Prostate gland (tissue), 2 donors: ENCODE measurements around the gene ADAP1.

Source experiments
- POLR2AphosphoS5 ChIP-seq: sonication (generic); formaldehyde crosslinking; IDR thresholded peaks from one replicate; pipeline ENCODE4 v1.6.1; 2017; ENCODE audit warnings: antibody characterized with exemption
- TF ChIP-seq, protein P1 (sequence below), 4 experiments: fragments of 200-600 bp in 2 of 4; fragments of 450-650 bp in 2 of 4; sonication (generic) in 2 of 4; IDR thresholded peaks; 1 replicate in 3 of 4; 2 replicates in 1 of 4; pipeline ENCODE4 v1.5.1; 2016 to 2019; ENCODE audit warnings: antibody characterized with exemption in 4 of 4, mild to moderate bottlenecking in 2 of 4, moderate library complexity in 2 of 4

DNA sequence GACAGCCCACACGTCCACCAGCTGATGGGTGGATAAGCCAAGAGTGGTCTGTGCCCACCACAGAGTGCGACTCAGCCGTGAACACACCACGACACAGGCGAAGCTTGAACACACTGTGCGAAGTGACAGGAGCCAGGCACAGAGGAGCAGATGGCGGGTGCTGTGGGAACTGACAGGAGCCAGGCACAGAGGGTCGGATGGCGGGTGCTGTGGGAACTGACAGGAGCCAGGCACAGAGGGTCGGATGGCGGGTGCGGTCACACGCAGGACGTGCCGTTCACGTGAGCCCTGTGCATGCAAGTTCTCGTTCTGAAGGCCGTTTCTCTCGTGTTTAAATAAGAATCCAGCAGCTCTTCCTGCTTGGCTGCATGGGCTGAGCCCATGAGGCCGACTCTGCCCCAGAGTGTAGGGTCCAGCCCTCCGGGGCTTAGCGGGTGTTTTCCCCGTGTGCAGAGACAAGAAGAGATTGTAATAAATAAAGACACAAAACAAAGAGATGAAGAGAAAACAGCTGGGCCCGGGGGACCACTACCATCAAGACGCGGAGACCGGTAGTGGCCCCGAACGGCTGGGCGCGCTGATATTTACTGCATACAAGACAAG is 5.9 kb upstream of the ADAP1 start:
- no peak for TF ChIP-seq POLR2AphosphoS5
- TF ChIP-seq, protein P1, sequence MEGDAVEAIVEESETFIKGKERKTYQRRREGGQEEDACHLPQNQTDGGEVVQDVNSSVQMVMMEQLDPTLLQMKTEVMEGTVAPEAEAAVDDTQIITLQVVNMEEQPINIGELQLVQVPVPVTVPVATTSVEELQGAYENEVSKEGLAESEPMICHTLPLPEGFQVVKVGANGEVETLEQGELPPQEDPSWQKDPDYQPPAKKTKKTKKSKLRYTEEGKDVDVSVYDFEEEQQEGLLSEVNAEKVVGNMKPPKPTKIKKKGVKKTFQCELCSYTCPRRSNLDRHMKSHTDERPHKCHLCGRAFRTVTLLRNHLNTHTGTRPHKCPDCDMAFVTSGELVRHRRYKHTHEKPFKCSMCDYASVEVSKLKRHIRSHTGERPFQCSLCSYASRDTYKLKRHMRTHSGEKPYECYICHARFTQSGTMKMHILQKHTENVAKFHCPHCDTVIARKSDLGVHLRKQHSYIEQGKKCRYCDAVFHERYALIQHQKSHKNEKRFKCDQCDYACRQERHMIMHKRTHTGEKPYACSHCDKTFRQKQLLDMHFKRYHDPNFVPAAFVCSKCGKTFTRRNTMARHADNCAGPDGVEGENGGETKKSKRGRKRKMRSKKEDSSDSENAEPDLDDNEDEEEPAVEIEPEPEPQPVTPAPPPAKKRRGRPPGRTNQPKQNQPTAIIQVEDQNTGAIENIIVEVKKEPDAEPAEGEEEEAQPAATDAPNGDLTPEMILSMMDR (IDR thresholded peaks at IDR 0.05), result no peak
